ENCODE results near the gene GUCY1A1. TPM values are rescaled to one million over a fixed set of nuclear protein-coding genes. Genes with fewer than 3 reads are reported as not detected.

The GUCY1A1 gene
- total RNA-seq, 6 experiments from 2014 or later: not detected

DNA sequence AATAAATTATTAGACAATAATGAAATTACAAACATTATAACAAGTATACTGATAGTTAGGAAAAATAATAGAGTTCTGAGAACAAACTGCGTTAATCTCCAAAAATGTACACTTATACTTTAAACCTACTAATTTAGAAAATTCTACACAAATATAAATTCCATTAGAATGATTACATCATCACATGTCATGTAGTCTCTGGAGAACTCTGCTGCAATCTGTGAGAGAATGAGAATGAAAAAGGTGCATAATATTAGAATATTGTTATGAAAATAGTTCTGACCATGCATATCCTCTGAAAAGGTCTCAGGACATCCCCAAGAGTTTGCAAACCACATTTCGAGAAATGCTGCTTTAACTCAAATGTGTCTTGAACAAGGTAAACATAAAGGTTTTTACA, 11.4 kb downstream of the GUCY1A1 start:
- no peak overlapping the region for H3K4me3 Mint-ChIP-seq
- no peak for DNase-seq
- peaks cover 8% of the 10 kb centered on the region; the same call in 1 of the 2 replicates for H3K27me3 Mint-ChIP-seq (ENCODE audit: insufficient read depth)
- H3K4me1 Mint-ChIP-seq (ENCODE audit: low read depth): no peaks in the 10 kb centered on the region
- no peak overlapping the region for H3K27ac Mint-ChIP-seq
- H3K36me3 Mint-ChIP-seq (ENCODE audit: low read depth): no peaks in the 10 kb centered on the region
- TF ChIP-seq, protein P1, sequence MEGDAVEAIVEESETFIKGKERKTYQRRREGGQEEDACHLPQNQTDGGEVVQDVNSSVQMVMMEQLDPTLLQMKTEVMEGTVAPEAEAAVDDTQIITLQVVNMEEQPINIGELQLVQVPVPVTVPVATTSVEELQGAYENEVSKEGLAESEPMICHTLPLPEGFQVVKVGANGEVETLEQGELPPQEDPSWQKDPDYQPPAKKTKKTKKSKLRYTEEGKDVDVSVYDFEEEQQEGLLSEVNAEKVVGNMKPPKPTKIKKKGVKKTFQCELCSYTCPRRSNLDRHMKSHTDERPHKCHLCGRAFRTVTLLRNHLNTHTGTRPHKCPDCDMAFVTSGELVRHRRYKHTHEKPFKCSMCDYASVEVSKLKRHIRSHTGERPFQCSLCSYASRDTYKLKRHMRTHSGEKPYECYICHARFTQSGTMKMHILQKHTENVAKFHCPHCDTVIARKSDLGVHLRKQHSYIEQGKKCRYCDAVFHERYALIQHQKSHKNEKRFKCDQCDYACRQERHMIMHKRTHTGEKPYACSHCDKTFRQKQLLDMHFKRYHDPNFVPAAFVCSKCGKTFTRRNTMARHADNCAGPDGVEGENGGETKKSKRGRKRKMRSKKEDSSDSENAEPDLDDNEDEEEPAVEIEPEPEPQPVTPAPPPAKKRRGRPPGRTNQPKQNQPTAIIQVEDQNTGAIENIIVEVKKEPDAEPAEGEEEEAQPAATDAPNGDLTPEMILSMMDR (IDR thresholded peaks at IDR 0.05): no peak
- no peaks in the 10 kb centered on the region; the same call in 1 of the 2 replicates for H3K9me3 Mint-ChIP-seq

DNA sequence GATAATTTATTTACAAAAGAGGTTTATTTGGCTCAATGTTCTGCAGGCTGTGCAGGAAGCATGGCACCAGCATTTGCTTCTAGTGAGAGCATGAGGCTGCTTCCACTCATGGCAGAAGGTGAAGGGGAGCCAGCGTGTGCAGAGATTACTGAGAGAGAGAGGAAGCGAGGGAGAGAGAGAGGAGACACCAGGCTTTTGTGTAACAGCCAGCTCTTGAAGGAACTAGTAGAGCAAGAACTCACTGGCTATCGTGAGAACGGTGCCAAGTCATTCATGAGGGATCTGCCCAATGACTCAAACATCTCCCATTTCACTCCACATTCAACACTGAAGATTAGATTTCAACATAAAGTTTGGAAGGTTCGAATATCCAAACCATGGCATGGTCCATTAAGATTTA, 12.7 kb downstream of the GUCY1A1 start:
- Mint-ChIP-seq H3K27me3 (ENCODE audit: insufficient read depth) (no peaks in the 10 kb centered on the region), H3K4me3 (no peak overlapping the region), H3K27ac (no peak overlapping the region), H3K36me3 (ENCODE audit: low read depth) (no peaks in the 10 kb centered on the region), H3K9me3 (no peaks in the 10 kb centered on the region; the same call in 1 of the 2 replicates), H3K4me1 (ENCODE audit: low read depth) (no peaks in the 10 kb centered on the region)
- TF ChIP-seq, protein P1 (IDR thresholded peaks at IDR 0.05): no peak
- no peak for DNase-seq

DNA sequence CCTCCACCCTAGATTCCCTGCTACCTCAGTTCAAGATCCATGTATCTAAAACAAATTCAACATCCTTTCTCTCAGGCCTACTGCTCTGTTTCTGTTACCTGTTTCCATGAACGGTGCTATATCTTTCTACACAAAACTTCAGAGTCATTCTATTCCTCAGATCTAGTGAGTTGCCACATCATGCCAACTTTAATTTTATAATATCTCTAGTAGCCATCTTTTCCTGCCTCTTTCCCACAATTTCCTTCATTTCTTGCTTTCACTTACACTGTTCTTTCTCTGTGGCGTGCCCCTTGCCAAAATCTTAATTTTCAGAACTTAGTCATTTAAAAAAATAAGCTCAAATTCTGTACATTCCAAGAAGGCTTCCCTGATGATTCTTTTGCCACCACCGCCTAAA, 15.2 kb downstream of the GUCY1A1 start:
- Mint-ChIP-seq H3K9me3 (no peaks in the 10 kb centered on the region; the same call in 1 of the 2 replicates), H3K27me3 (ENCODE audit: insufficient read depth) (no peaks in the 10 kb centered on the region), H3K4me3 (no peak overlapping the region), H3K4me1 (ENCODE audit: low read depth) (no peaks in the 10 kb centered on the region), H3K27ac (no peak overlapping the region), H3K36me3 (ENCODE audit: low read depth) (no peaks in the 10 kb centered on the region)
- TF ChIP-seq, protein P1 (IDR thresholded peaks at IDR 0.05): no peak
- DNase-seq: no peak

DNA sequence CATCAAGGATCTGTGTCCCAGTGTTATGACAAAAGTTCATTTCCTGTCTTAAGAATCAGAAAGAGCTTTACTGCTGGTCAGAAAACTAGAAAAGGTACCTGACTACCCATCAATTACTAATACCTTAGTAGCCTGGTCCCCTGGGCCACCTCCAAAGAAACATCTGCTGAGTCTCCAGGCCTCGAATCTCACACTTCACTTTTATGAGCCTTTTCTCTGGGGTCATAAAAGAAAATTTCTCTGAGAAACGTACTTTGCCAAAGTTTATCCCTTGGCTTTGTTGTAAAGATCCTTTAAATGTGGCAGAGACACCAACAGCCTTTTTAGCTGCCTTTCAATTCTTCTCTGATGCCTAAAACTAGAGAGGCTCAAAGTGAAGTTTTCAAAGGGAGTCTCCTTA, 17.8 kb downstream of the GUCY1A1 start:
- no peak overlapping the region for H3K4me3 Mint-ChIP-seq
- TF ChIP-seq, protein P1 (IDR thresholded peaks at IDR 0.05): no peak
- no peaks in the 10 kb centered on the region for H3K4me1 Mint-ChIP-seq (ENCODE audit: low read depth)
- DNase-seq: no peak
- no peak overlapping the region for H3K27ac Mint-ChIP-seq
- no peaks in the 10 kb centered on the region for H3K36me3 Mint-ChIP-seq (ENCODE audit: low read depth)
- no peaks in the 10 kb centered on the region; the same call in 1 of the 2 replicates for H3K9me3 Mint-ChIP-seq
- H3K27me3 Mint-ChIP-seq (ENCODE audit: insufficient read depth): no peaks in the 10 kb centered on the region

DNA sequence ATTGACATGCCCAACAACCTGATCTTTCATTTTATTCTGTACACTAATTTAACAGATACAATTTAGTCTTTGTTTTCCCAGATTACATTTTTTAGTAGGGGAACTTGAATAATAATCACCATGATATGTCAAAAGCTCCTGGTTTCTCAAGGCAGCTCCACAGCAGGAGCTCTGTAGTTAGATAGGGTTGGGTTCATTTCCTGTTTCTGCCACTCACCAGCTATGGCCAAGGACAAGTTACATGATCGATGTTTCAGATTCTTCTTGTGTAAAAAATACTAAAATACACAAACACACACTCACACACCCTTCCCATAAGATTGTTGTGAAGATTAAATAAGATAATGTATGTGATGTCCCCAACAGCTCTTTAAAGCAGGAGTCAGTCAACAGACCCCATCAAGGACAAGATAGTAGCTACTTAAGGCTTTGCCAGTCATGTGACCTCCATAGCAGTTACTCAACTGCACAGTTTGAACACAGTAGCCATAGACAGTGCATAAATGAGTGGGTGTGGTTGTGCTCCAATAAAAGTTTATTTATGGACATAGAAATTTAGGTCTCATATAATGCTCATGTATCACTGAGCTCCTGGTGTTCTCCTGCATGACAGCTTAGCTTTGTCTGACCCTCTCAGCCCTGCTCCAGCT, 18.4 kb downstream of the GUCY1A1 start:
- no peak for DNase-seq
- H3K36me3 Mint-ChIP-seq (ENCODE audit: low read depth): no peaks in the 10 kb centered on the region
- H3K9me3 Mint-ChIP-seq: no peaks in the 10 kb centered on the region; the same call in 1 of the 2 replicates
- no peak overlapping the region for H3K4me3 Mint-ChIP-seq
- TF ChIP-seq, protein P1 (IDR thresholded peaks at IDR 0.05): no peak
- no peaks in the 10 kb centered on the region for H3K4me1 Mint-ChIP-seq (ENCODE audit: low read depth)
- H3K27me3 Mint-ChIP-seq (ENCODE audit: insufficient read depth): no peaks in the 10 kb centered on the region
- no peak overlapping the region for H3K27ac Mint-ChIP-seq

Data from HFFc6 (cell line).